ENCODE data around the gene TADA2B. TPM values are rescaled to one million over a fixed set of nuclear protein-coding genes. Genes with fewer than 3 reads are reported as not detected.

The TADA2B gene
- total RNA-seq, 1 donor from 2014 or later, result 19.8 TPM

GRCh38 chr4:7032596-7032995, 10.6 kb upstream of the TADA2B start:
- DNase-seq (ENCODE audit: low read depth), result no peak
- no peak for FAIRE-seq
- H3K9me3 Mint-ChIP-seq (ENCODE audit: unreplicated experiment), result no peaks in the 10 kb centered on the region
- H3K4me3 ChIP-seq (ENCODE audit: insufficient read depth, low read depth, low read length), result no peak overlapping the region
- peaks cover 5% of the 10 kb centered on the region for H4K20me1 ChIP-seq (ENCODE audit: insufficient read depth, low read length)
- no peak overlapping the region for H3K4me3 Mint-ChIP-seq (ENCODE audit: unreplicated experiment)
- no peaks in the 10 kb centered on the region for H3K9me3 ChIP-seq (ENCODE audit: insufficient read depth, low read depth, low read length)
- H3K4me1 Mint-ChIP-seq (ENCODE audit: low read depth, unreplicated experiment), result peaks cover 28% of the 10 kb centered on the region
- no peaks in the 10 kb centered on the region for H3K27me3 Mint-ChIP-seq (ENCODE audit: low read depth, unreplicated experiment)
- H3K79me2 ChIP-seq (ENCODE audit: insufficient read depth, low read length), result no peaks in the 10 kb centered on the region
- no peaks in the 10 kb centered on the region for H3K27me3 ChIP-seq (ENCODE audit: insufficient read depth, low read length)
- H3K9ac ChIP-seq (ENCODE audit: low read length), result no peak overlapping the region
- H3K4me2 ChIP-seq (ENCODE audit: low read length), result no peak overlapping the region
- H2AFZ ChIP-seq (ENCODE audit: low read depth, low read length), result no peak overlapping the region
- no peak overlapping the region for H3K27ac ChIP-seq (ENCODE audit: low read depth, low read length)
- TF ChIP-seq CTCF (IDR thresholded peaks at IDR 0.05; ENCODE audit: insufficient read depth, low read depth, low read length), result no peak
- no peak for TF ChIP-seq EZH2 (IDR thresholded peaks at IDR 0.05; ENCODE audit: insufficient read depth, low read length)
- H3K36me3 Mint-ChIP-seq (ENCODE audit: low read depth, unreplicated experiment), result peaks cover 18% of the 10 kb centered on the region
- H3K36me3 ChIP-seq (ENCODE audit: insufficient read depth, low read length), result peaks cover 12% of the 10 kb centered on the region
- H3K4me1 ChIP-seq (ENCODE audit: insufficient read depth, low read length), result peaks cover 26% of the 10 kb centered on the region
- H3K27ac Mint-ChIP-seq (ENCODE audit: unreplicated experiment), result no peak overlapping the region

DNA sequence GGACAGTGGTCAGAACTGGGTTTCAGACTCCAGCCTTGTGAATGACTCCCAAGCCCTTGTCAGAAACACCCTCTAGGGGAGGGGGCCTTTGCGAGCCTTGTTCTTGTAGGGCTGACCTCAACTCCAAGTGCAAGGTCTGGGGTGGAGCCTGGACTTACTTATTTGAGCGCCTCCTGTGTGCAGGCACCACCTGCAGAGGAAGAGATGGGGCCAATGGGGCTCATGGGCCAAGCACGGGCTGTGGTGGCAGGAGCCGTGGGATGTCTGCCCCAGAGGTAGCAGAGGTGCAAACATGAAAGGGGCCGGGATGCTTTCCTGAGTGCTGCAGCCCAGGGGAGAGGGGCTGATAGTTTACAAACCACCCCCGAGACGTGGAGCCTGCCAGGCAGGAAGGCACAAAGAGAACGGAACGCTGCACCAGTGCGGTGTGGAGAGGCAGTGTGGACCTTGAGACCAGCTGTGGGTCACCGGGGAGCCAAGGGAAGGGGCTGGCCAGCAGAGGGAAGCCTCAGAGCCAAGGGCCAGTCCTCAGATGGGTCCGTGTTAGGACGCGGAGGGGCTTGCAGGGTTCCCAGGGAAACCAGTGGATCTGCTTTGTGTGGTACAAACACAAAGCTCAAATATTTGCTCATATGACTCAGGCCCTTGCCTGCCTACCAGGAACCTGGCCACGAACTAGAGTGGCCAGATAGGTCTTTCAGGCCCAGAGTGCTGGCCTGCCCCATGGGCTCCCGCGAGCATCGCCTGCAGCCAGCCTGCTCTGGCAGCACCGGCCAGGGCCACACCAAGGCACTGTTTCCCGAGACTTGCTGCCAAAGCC, 8.7 kb upstream of the TADA2B start:
- Mint-ChIP-seq H3K36me3 (ENCODE audit: low read depth, unreplicated experiment) (peaks cover 11% of the 10 kb centered on the region), H3K9me3 (ENCODE audit: unreplicated experiment) (no peaks in the 10 kb centered on the region), H3K27ac (ENCODE audit: unreplicated experiment) (peak overlapping the region; percentile 83), H3K4me3 (ENCODE audit: unreplicated experiment) (no peak overlapping the region), H3K27me3 (ENCODE audit: low read depth, unreplicated experiment) (no peaks in the 10 kb centered on the region), H3K4me1 (ENCODE audit: low read depth, unreplicated experiment) (peaks cover 28% of the 10 kb centered on the region)
- Histone ChIP-seq H3K9me3 (ENCODE audit: insufficient read depth, low read depth, low read length) (no peaks in the 10 kb centered on the region), H4K20me1 (ENCODE audit: insufficient read depth, low read length) (no peaks in the 10 kb centered on the region), H2AFZ (ENCODE audit: low read depth, low read length) (no peak overlapping the region), H3K9ac (ENCODE audit: low read length) (peak overlapping the region; percentile 36), H3K4me2 (ENCODE audit: low read length) (peak overlapping the region; percentile 27), H3K27me3 (ENCODE audit: insufficient read depth, low read length) (no peaks in the 10 kb centered on the region), H3K4me1 (ENCODE audit: insufficient read depth, low read length) (peaks cover 26% of the 10 kb centered on the region), H3K27ac (ENCODE audit: low read depth, low read length) (peak overlapping the region; percentile 5), H3K4me3 (ENCODE audit: insufficient read depth, low read depth, low read length) (no peak overlapping the region), H3K79me2 (ENCODE audit: insufficient read depth, low read length) (no peaks in the 10 kb centered on the region), H3K36me3 (ENCODE audit: insufficient read depth, low read length) (peaks cover 7% of the 10 kb centered on the region)
- DNase-seq (ENCODE audit: low read depth), result peak; percentile 70
- FAIRE-seq, result no peak
- TF ChIP-seq CTCF (IDR thresholded peaks at IDR 0.05; ENCODE audit: insufficient read depth, low read depth, low read length) (no peak), EZH2 (IDR thresholded peaks at IDR 0.05; ENCODE audit: insufficient read depth, low read length) (no peak)

DNA sequence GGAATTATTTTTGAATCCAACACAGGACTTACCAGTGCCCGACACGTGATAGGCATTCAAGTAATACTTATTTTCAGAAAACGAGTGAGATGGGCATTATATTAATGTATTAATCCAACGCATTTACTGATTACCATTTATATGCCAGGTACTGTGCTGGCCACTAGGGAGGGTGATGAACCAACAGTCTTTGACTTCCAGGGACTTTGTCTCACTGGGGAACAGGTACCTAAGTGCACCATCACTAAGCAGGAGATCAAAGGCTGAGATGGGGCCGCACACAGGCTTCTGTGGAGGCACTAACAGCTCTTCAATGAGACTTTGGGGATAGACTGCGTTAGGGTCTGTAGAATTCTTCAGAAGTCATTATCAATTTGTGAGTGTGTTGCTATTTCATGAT, 5.7 kb upstream of the TADA2B start:
- no peak overlapping the region for H3K27ac ChIP-seq (ENCODE audit: low read depth, low read length)
- Mint-ChIP-seq H3K36me3 (ENCODE audit: low read depth, unreplicated experiment) (peaks cover 4% of the 10 kb centered on the region), H3K4me3 (ENCODE audit: unreplicated experiment) (no peak overlapping the region), H3K27me3 (ENCODE audit: low read depth, unreplicated experiment) (no peaks in the 10 kb centered on the region), H3K27ac (ENCODE audit: unreplicated experiment) (no peak overlapping the region), H3K4me1 (ENCODE audit: low read depth, unreplicated experiment) (peaks cover 32% of the 10 kb centered on the region), H3K9me3 (ENCODE audit: unreplicated experiment) (no peaks in the 10 kb centered on the region)
- H3K4me1 ChIP-seq (ENCODE audit: insufficient read depth, low read length), result peaks cover 29% of the 10 kb centered on the region
- no peak overlapping the region for H3K4me3 ChIP-seq (ENCODE audit: insufficient read depth, low read depth, low read length)
- TF ChIP-seq EZH2 (IDR thresholded peaks at IDR 0.05; ENCODE audit: insufficient read depth, low read length) (no peak), CTCF (IDR thresholded peaks at IDR 0.05; ENCODE audit: insufficient read depth, low read depth, low read length) (no peak)
- no peak overlapping the region for H2AFZ ChIP-seq (ENCODE audit: low read depth, low read length)
- H4K20me1 ChIP-seq (ENCODE audit: insufficient read depth, low read length), result no peaks in the 10 kb centered on the region
- H3K9me3 ChIP-seq (ENCODE audit: insufficient read depth, low read depth, low read length), result no peaks in the 10 kb centered on the region
- H3K4me2 ChIP-seq (ENCODE audit: low read length), result no peak overlapping the region
- no peaks in the 10 kb centered on the region for H3K36me3 ChIP-seq (ENCODE audit: insufficient read depth, low read length)
- DNase-seq (ENCODE audit: low read depth) (no peak), FAIRE-seq (no peak)
- no peak overlapping the region for H3K9ac ChIP-seq (ENCODE audit: low read length)
- no peaks in the 10 kb centered on the region for H3K27me3 ChIP-seq (ENCODE audit: insufficient read depth, low read length)
- no peaks in the 10 kb centered on the region for H3K79me2 ChIP-seq (ENCODE audit: insufficient read depth, low read length)

All from astrocyte (in vitro differentiated cells and primary cell).